Transverse colon (tissue), 4 donors: Measurements from ENCODE around the gene TCEANC. TPM values are rescaled to one million over a fixed set of nuclear protein-coding genes. Genes with fewer than 3 reads are reported as not detected.
"Not testable (repeated sequence)": the region's sequence is repeated elsewhere in the genome, so short reads cannot be mapped to it uniquely, and the experiment has no call there.

Experiments
- DNase-seq: peaks from one replicate; pipeline ENCODE4 v3.0.0-alpha.2; 2019
- H3K27ac ChIP-seq, 4 donors: fragments of 200-600 bp; sonication (generic); 2 replicates each; pipeline ENCODE4 v1.5.1; 2016 to 2018; ENCODE audit warnings: inconsistent platforms in 4 of 4
- H3K27me3 ChIP-seq: fragments of 200-600 bp; sonication (generic); 2 replicates; pipeline ENCODE4 v1.5.1; 2017; ENCODE audit warnings: inconsistent platforms
- H3K36me3 ChIP-seq, 4 donors: fragments of 200-600 bp; sonication (generic); 2 replicates each; pipeline ENCODE4 v1.5.1; 2017 to 2019; ENCODE audit warnings: inconsistent platforms in 4 of 4
- H3K4me1 ChIP-seq, 4 donors: fragments of 200-600 bp; sonication (generic); 2 replicates each; pipeline ENCODE4 v1.5.1; 2017 to 2020; ENCODE audit warnings: inconsistent platforms in 4 of 4
- H3K4me3 ChIP-seq, 4 donors: fragments of 200-600 bp; sonication (generic); 1 replicate in 1 of 4; 2 replicates in 3 of 4; pipeline versions ENCODE4 v1.5.1 to v1.6.1; 2017 to 2019; ENCODE audit warnings: inconsistent platforms in 4 of 4
- H3K9me3 ChIP-seq, 2 donors: fragments of 200-600 bp; sonication (generic); 2 replicates each; pipeline ENCODE4 v1.5.1; 2017 to 2019; ENCODE audit warnings: inconsistent platforms in 2 of 2
- EP300 ChIP-seq: sonication (generic); formaldehyde crosslinking; IDR thresholded peaks from one replicate; pipeline ENCODE4 v1.6.1; 2017; ENCODE audit warnings: antibody characterized with exemption, low read depth
- POLR2A ChIP-seq: fragments of 450-650 bp; IDR thresholded peaks from one replicate; pipeline ENCODE4 v1.6.1; 2016; ENCODE audit warnings: antibody characterized with exemption, mild to moderate bottlenecking, moderate library complexity
- POLR2AphosphoS5 ChIP-seq, 3 donors: sonication (generic); formaldehyde crosslinking; IDR thresholded peaks; one replicate each; pipeline ENCODE4 v1.6.1; 2016; ENCODE audit warnings: antibody characterized with exemption in 3 of 3
- WGBS, 2 donors: methylation state at CpG; one replicate each; pipeline ENCODE4 v1.1.5; 2018; ENCODE audit warnings: low coverage in 1 of 2; 5-methylcytosine and 5-hydroxymethylcytosine counted together
- in situ Hi-C, 4 donors: fragments of 200-750 bp; cut with MboI; loops; one replicate each; pipeline versions ENCODE4 v1.15.0 to v1.15.1; 2017; ENCODE audit warnings: low sequenced_read_pairs in 3 of 4, low pct_ligation_motif_present in 1 of 4, low pct_unique_long_range_greater_than_20kb in 1 of 4
- intact Hi-C: fragments of 100-400 bp; cut with DNase I; formaldehyde crosslinking; loops from one replicate; pipeline ENCODE4 v1.15.1; 2023; ENCODE audit warnings: low total_unique reads
- total RNA-seq, 4 donors: library from RNA; depleted of rRNA; stranded (reverse); fragments of >200 nt; gene quantifications; one replicate each; pipeline ENCODE4 v1.1.0, GENCODE V29; 2016
- TF ChIP-seq, protein P1 (sequence below), 5 experiments: fragments of 200-600 bp in 3 of 5; fragments of 450-650 bp in 2 of 5; sonication (generic) in 3 of 5; IDR thresholded peaks; 1 replicate in 2 of 5; 2 replicates in 3 of 5; pipeline ENCODE4 v1.5.1; 2016 to 2017; ENCODE audit warnings: antibody characterized with exemption in 5 of 5, inconsistent platforms in 3 of 5, mild to moderate bottlenecking in 2 of 5, moderate library complexity in 1 of 5

TCEANC gene
- total RNA-seq, 4 donors from 2014 or later: 0.20 to 9.1 (median 3.7) TPM

DNA sequence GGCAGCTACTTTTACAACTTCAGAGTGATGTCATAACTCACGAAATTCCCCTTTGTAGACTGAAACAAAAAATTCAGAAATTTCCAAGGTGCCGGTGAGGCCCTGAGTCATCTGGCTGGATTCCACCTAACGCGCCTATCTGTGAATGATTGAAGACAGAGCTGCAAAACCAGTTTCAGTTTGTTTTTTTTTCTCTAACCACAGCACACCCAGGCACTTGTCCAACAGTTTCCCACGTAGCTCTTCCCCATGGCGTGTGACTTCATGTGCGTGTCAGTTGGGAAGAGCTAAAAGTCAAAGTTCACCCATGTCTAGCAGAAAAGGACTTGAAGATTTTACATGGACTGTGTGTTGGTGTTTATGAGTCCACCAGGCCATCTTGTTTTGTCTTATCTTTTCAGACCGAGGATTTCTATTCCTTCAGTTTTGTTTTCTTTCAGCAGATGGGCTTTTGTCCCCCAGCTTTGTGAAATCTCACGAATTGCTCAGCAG, 16.4 kb downstream of the TCEANC start:
- Histone ChIP-seq H3K9me3 (no peaks in the 10 kb centered on the region), H3K27me3 (no peaks in the 10 kb centered on the region), H3K27ac (peak overlapping the region; percentile 62 to 81 (median 72)), H3K36me3 (no peaks in the 10 kb centered on the region), H3K4me3 (peak overlapping the region in 1 of 4 donors; percentile 1), H3K4me1 (peaks cover 4 to 15% (median 7%) of the 10 kb centered on the region in 4 donors)
- 0 to 20% methylated on average over 1 to 9 of the region's 9 CpGs for WGBS, 2 donors
- TF ChIP-seq EP300: peak; percentile 12
- TF ChIP-seq POLR2A: no peak
- TF ChIP-seq POLR2AphosphoS5 (IDR thresholded peaks at IDR 0.05): peak; percentile 29 to 68 (median 65)
- TF ChIP-seq, protein P1, sequence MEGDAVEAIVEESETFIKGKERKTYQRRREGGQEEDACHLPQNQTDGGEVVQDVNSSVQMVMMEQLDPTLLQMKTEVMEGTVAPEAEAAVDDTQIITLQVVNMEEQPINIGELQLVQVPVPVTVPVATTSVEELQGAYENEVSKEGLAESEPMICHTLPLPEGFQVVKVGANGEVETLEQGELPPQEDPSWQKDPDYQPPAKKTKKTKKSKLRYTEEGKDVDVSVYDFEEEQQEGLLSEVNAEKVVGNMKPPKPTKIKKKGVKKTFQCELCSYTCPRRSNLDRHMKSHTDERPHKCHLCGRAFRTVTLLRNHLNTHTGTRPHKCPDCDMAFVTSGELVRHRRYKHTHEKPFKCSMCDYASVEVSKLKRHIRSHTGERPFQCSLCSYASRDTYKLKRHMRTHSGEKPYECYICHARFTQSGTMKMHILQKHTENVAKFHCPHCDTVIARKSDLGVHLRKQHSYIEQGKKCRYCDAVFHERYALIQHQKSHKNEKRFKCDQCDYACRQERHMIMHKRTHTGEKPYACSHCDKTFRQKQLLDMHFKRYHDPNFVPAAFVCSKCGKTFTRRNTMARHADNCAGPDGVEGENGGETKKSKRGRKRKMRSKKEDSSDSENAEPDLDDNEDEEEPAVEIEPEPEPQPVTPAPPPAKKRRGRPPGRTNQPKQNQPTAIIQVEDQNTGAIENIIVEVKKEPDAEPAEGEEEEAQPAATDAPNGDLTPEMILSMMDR (IDR thresholded peaks at IDR 0.05): no peak
- intact Hi-C loops (loop anchor here (10.0 kb wide), 1 partner anchor 66 kb away; the partner anchor contains the start of genes OFD1 and TRAPPC2), in situ Hi-C loops (loop anchor here in 3 of 4 donors (10.0 to 25.0 kb wide), 3 partner anchors 366 to 707 kb away; partner anchors contain the start of gene GEMIN8 (in 1 of the 3))
- peak; percentile 82 for DNase-seq

- in situ Hi-C loops: loop anchor here in 3 of 4 donors (10.0 to 25.0 kb wide), 3 partner anchors 365 to 707 kb away; partner anchors contain the start of gene GEMIN8 (in 1 of the 3)
- intact Hi-C loops: loop anchor here (10.0 kb wide), 1 partner anchor 65 kb away; the partner anchor contains the start of genes OFD1 and TRAPPC2
- H3K4me3 ChIP-seq: not testable (repeated sequence)
Observed at GRCh38 chrX:13669755-13670154, 16.8 kb downstream of the TCEANC start.

GRCh38 chrX:13670197-13670596, 17.3 kb downstream of the TCEANC start:
- H3K27ac ChIP-seq: peak overlapping the region in 3 of 4 donors; percentile 62 to 81 (median 67)
- TF ChIP-seq POLR2AphosphoS5 (IDR thresholded peaks at IDR 0.05) (no peak), POLR2A (no peak), EP300 (no peak)
- TF ChIP-seq, protein P1 (IDR thresholded peaks at IDR 0.05): no peak
- no peak for DNase-seq
- intact Hi-C loops (no loop called here), in situ Hi-C loops (loop anchor here in 3 of 4 donors (25.0 kb wide), 2 partner anchors 367 to 708 kb away; partner anchors contain the start of gene GEMIN8 (in 1 of the 3))
- no peak overlapping the region for H3K4me3 ChIP-seq
- H3K4me1 ChIP-seq: peaks cover 4 to 15% (median 7%) of the 10 kb centered on the region in 4 donors
- WGBS, 2 donors: 79% methylated on average over 5 of the region's 5 CpGs; no CpG with 5 or more reads in 1 of the 2 donors
- no peaks in the 10 kb centered on the region for H3K27me3 ChIP-seq
- no peaks in the 10 kb centered on the region for H3K9me3 ChIP-seq
- no peaks in the 10 kb centered on the region for H3K36me3 ChIP-seq

More at GRCh38 chrX:13669755-13670154, 16.8 kb downstream of the TCEANC start:
- Histone ChIP-seq H3K4me1 (peaks cover 4 to 15% (median 7%) of the 10 kb centered on the region in 4 donors), H3K27ac (peak overlapping the region; percentile 62 to 81 (median 72))
- H3K27me3 ChIP-seq, DNase-seq, H3K9me3 ChIP-seq, H3K36me3 ChIP-seq: not testable (repeated sequence)
- 80% methylated on average over 8 of the region's 8 CpGs; no CpG with 5 or more reads in 1 of the 2 donors for WGBS, 2 donors

DNA sequence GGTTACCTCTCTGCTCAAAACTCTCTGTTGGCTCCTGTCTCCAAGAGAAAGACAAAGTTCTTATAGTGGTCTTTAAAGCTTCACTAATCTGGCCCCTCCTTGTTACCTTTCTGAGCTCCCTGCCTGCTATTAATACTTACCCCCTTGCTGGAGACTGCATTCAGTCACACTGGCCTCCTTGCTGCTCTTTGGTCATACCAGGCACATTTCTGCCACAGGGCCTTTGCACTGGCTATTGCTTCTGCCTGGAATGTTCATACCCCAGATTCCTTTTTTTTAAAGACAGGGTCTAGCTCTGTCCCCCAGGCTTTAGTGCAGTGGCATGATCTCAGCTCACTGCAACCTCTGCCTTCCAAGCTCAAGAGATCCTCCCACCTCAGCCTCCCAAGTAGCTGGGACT, 20.1 kb downstream of the TCEANC start:
- DNase-seq: no peak
- Histone ChIP-seq H3K36me3 (no peaks in the 10 kb centered on the region), H3K9me3 (no peaks in the 10 kb centered on the region), H3K4me1 (peaks cover 4 to 15% (median 7%) of the 10 kb centered on the region in 4 donors), H3K27ac (no peak overlapping the region), H3K27me3 (no peaks in the 10 kb centered on the region), H3K4me3 (no peak overlapping the region)
- intact Hi-C loops (no loop called here), in situ Hi-C loops (loop anchor here in 3 of 4 donors (25.0 kb wide), 2 partner anchors 364 to 711 kb away; partner anchors contain the start of gene GEMIN8 (in 1 of the 3))
- TF ChIP-seq EP300 (no peak), POLR2AphosphoS5 (IDR thresholded peaks at IDR 0.05) (no peak), POLR2A (no peak)
- TF ChIP-seq, protein P1 (IDR thresholded peaks at IDR 0.05): no peak
